Loucy (cell line): ENCODE data around the gene NRCAM.

Source experiments
- CTCF ChIP-seq: fragments of 200-600 bp; sonication (generic); conservative IDR thresholded peaks from 2 replicates; pipeline ENCODE4 v1.5.1; 2014; ENCODE audit warnings: mild to moderate bottlenecking, antibody characterized with exemption, low read length
- EZH2phosphoT487 ChIP-seq: fragments of 200-600 bp; IDR thresholded peaks from 2 replicates; pipeline ENCODE4 v1.6.1; 2018; ENCODE audit warnings: antibody characterized with exemption, mild to moderate bottlenecking, moderate library complexity, borderline replicate concordance

DNA sequence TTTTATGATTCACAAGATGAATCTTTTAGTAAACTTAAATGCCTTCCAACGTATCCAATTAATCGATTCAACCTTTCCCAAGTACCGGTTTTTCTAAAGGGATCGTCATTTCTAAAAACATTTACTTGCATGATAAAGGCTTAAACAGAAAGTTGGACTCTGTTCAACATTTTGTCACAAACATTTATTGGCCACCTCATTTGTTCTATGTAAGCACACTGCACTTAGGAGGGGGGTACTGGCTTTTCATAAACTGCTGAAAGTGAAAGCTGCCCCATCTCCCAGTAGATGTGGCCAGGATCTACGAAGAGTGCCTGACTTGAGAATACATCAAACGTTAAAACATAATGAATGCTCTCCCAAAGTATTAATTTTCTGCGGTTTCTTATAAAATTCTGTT lies 288.8 kb downstream of the NRCAM start:
- TF ChIP-seq CTCF (no peak), EZH2phosphoT487 (no peak)
